Esophagus muscularis mucosa (tissue), 4 donors: ENCODE results near the gene BAHCC1.

Experiments used
- CTCF ChIP-seq, 3 experiments: fragments of 200-600 bp in 2 of 3; fragments of 450-650 bp in 1 of 3; sonication (generic) in 2 of 3; IDR thresholded peaks; one replicate each; pipeline ENCODE4 v1.5.1; 2017 to 2019; ENCODE audit warnings: antibody characterized with exemption in 3 of 3, mild to moderate bottlenecking in 2 of 3, moderate library complexity in 1 of 3
- EP300 ChIP-seq: sonication (generic); formaldehyde crosslinking; IDR thresholded peaks from one replicate; pipeline ENCODE4 v1.6.1; 2017; ENCODE audit warnings: antibody characterized with exemption
- POLR2A ChIP-seq: fragments of 450-650 bp; IDR thresholded peaks from one replicate; pipeline ENCODE4 v1.6.1; 2017; ENCODE audit warnings: antibody characterized with exemption, moderate library complexity, mild to moderate bottlenecking, low read depth
- POLR2AphosphoS5 ChIP-seq, 2 donors: sonication (generic); formaldehyde crosslinking; IDR thresholded peaks; one replicate each; pipeline ENCODE4 v1.6.1; 2017; ENCODE audit warnings: antibody characterized with exemption in 2 of 2

GRCh38 chr17:81483862-81484194 is 88.6 kb downstream of the BAHCC1 start:
- TF ChIP-seq CTCF (IDR thresholded peaks at IDR 0.05) (no peak), POLR2A (no peak), EP300 (no peak), POLR2AphosphoS5 (IDR thresholded peaks at IDR 0.05) (no peak)
